SU-DHL-6 (cell line): ENCODE measurements around the gene PTPRCAP.

Source experiments
- H2AFZ ChIP-seq: fragments of 200-600 bp; sonication (generic); 2 replicates; pipeline ENCODE4 v1.6.1; 2014; ENCODE audit warnings: low read depth, mild to moderate bottlenecking, moderate library complexity, mixed read lengths, antibody characterized with exemption, low read length; ENCODE audit not compliant: severe bottlenecking
- H3F3A ChIP-seq: fragments of 200-600 bp; shearing (Covaris generic); 2 replicates; pipeline ENCODE4 v1.6.0; 2016; ENCODE audit warnings: antibody characterized with exemption, mild to moderate bottlenecking; ENCODE audit not compliant: insufficient read depth
- H3K27ac ChIP-seq: fragments of 200-600 bp; sonication (generic); 2 replicates; pipeline ENCODE4 v1.5.1; 2016; ENCODE audit warnings: low read depth, mild to moderate bottlenecking, low read length, moderate library complexity, mixed read lengths
- H3K27me3 ChIP-seq: fragments of 200-600 bp; sonication (generic), shearing (Covaris generic); 2 replicates; pipeline ENCODE4 v1.6.0; 2014; ENCODE audit warnings: mild to moderate bottlenecking, low read length
- H3K36me3 ChIP-seq: fragments of 200-600 bp; sonication (generic); 2 replicates; pipeline ENCODE4 v1.6.1; 2014; ENCODE audit warnings: mild to moderate bottlenecking, low read length, mixed read lengths
- H3K4me2 ChIP-seq: fragments of 300-600, 200-600 bp; shearing (Covaris generic), sonication (generic); 2 replicates; pipeline ENCODE4 v1.6.0; 2014; ENCODE audit warnings: low read length, low read depth, mild to moderate bottlenecking; ENCODE audit not compliant: poor library complexity, severe bottlenecking
- H3K4me3 ChIP-seq: fragments of 200-600 bp; sonication (generic); 2 replicates; pipeline ENCODE4 v1.5.1; 2014; ENCODE audit warnings: antibody characterized with exemption, low read length, mild to moderate bottlenecking, mixed read lengths; ENCODE audit not compliant: insufficient read depth, poor library complexity, severe bottlenecking
- H3K79me2 ChIP-seq: fragments of 200-600 bp; sonication (generic); 2 replicates; pipeline ENCODE4 v1.6.1; 2014; ENCODE audit warnings: mild to moderate bottlenecking, low read length, moderate library complexity; ENCODE audit not compliant: insufficient read depth
- H3K9ac ChIP-seq: fragments of 200-600 bp; sonication (generic); 2 replicates; pipeline ENCODE4 v1.7.0; 2014; ENCODE audit warnings: mild to moderate bottlenecking, low read length
- H3K9me2 ChIP-seq: fragments of 200-600 bp; sonication (generic); replicated peaks from 2 replicates; pipeline ENCODE4 v1.6.1; 2014; ENCODE audit warnings: low read length; ENCODE audit not compliant: insufficient read depth
- H3K9me3 ChIP-seq: fragments of 200-600 bp; sonication (generic); 2 replicates; pipeline ENCODE4 v1.6.1; 2014; ENCODE audit warnings: low read length, mixed read lengths; ENCODE audit not compliant: insufficient read depth
- H4K20me1 ChIP-seq: fragments of 200-600 bp; sonication (generic); 2 replicates; pipeline ENCODE4 v1.6.1; 2014; ENCODE audit warnings: low read depth, mild to moderate bottlenecking, antibody characterized with exemption, low read length, moderate library complexity, mixed read lengths
- EZH2phosphoT487 ChIP-seq: fragments of 200-600 bp; sonication (generic), shearing (Covaris generic); conservative IDR thresholded peaks from 2 replicates; pipeline ENCODE4 v1.6.1; 2018; ENCODE audit warnings: mild to moderate bottlenecking, antibody characterized with exemption, low read length, moderate library complexity, mixed read lengths
- TF ChIP-seq, protein P1 (sequence below): fragments of 200-600 bp; sonication (generic); IDR thresholded peaks from one replicate; pipeline ENCODE4 v1.5.1; 2017; ENCODE audit warnings: antibody characterized with exemption, mild to moderate bottlenecking, low read length, moderate library complexity; ENCODE audit not compliant: insufficient read depth, poor library complexity, severe bottlenecking

PTPRCAP gene

DNA sequence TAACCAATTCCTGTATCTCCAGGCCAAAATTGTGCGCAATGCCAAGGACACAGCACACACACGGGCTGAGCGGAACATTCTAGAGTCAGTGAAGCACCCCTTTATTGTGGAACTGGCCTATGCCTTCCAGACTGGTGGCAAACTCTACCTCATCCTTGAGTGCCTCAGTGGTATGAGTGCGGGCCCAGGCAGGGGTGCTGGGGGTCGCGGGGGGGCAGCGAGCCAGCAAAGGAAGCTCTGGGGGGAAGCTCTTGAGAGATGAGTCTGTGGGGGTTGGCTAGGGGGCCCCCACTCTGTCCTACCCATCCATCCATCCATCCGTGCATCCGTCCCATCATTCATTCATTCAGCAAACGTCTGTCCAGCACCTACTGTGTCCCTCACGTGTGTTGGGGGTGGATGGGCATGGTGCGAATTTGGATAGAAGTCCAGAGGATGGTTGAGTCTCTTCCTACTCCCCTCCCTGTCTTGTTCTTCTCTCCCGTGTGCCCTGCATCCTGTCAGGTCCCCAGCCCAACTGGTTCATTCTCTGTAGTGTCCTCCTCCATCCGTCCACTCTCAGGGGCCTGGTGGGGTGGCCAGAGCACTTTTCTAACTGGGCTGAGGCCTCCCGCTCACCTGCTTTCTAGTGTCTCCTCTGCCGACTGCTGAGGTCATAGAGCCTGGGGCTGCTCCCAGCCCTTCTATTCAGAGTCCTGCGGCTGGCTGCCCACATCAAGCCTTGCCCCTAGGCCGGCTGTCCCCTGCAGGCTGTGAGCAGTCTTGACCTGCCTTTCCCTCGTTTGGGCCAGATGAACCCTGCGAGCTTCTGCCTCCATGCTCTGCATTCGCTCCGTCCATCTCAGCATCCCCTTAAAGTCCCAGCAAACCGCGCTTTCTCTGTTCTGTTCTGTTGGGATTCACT is 5.9 kb downstream of the PTPRCAP start:
- no peaks in the 10 kb centered on the region for H3K9me3 ChIP-seq
- no peak overlapping the region for H3K4me3 ChIP-seq
- TF ChIP-seq, protein P1, sequence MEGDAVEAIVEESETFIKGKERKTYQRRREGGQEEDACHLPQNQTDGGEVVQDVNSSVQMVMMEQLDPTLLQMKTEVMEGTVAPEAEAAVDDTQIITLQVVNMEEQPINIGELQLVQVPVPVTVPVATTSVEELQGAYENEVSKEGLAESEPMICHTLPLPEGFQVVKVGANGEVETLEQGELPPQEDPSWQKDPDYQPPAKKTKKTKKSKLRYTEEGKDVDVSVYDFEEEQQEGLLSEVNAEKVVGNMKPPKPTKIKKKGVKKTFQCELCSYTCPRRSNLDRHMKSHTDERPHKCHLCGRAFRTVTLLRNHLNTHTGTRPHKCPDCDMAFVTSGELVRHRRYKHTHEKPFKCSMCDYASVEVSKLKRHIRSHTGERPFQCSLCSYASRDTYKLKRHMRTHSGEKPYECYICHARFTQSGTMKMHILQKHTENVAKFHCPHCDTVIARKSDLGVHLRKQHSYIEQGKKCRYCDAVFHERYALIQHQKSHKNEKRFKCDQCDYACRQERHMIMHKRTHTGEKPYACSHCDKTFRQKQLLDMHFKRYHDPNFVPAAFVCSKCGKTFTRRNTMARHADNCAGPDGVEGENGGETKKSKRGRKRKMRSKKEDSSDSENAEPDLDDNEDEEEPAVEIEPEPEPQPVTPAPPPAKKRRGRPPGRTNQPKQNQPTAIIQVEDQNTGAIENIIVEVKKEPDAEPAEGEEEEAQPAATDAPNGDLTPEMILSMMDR = no peak
- no peak for TF ChIP-seq EZH2phosphoT487
- peaks cover 17% of the 10 kb centered on the region for H3K79me2 ChIP-seq
- no peaks in the 10 kb centered on the region for H4K20me1 ChIP-seq
- H3K36me3 ChIP-seq = no peaks in the 10 kb centered on the region
- H3K9ac ChIP-seq = no peak overlapping the region
- H3K4me2 ChIP-seq = no peak overlapping the region
- H2AFZ ChIP-seq = no peak overlapping the region
- no peaks in the 10 kb centered on the region for H3K9me2 ChIP-seq
- peaks cover 34% of the 10 kb centered on the region for H3F3A ChIP-seq
- no peaks in the 10 kb centered on the region for H3K27me3 ChIP-seq
- no peak overlapping the region for H3K27ac ChIP-seq

DNA sequence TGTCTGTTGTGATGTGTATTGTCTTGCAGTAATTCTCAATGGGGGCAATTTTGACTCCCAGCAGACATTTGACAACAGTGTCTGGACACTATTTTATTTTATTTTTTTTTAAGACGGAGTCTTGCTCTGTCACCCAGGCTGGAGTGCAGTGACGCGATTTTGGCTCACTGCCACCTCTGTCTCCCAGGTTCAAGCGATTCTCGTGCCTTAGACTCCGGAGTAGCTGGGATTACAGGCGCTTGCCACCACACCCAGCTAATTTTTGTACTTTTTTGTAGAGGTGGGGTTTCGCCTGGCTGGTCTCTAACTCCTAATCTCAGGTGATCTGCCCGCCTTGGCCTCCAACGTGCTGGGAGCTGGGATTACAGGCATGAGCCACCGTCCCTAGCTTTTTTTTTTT is 7.8 kb downstream of the PTPRCAP start:
- Histone ChIP-seq H3K9ac (peak overlapping the region; percentile 92), H3F3A (peaks cover 17% of the 10 kb centered on the region), H3K79me2 (peaks cover 13% of the 10 kb centered on the region), H4K20me1 (no peaks in the 10 kb centered on the region), H2AFZ (no peak overlapping the region), H3K4me2 (peak overlapping the region; percentile 90), H3K36me3 (no peaks in the 10 kb centered on the region), H3K27me3 (no peaks in the 10 kb centered on the region), H3K27ac (no peak overlapping the region), H3K9me2 (no peaks in the 10 kb centered on the region), H3K4me3 (peak overlapping the region; percentile 92), H3K9me3 (no peaks in the 10 kb centered on the region)
- TF ChIP-seq, protein P1 = no peak
- no peak for TF ChIP-seq EZH2phosphoT487

DNA sequence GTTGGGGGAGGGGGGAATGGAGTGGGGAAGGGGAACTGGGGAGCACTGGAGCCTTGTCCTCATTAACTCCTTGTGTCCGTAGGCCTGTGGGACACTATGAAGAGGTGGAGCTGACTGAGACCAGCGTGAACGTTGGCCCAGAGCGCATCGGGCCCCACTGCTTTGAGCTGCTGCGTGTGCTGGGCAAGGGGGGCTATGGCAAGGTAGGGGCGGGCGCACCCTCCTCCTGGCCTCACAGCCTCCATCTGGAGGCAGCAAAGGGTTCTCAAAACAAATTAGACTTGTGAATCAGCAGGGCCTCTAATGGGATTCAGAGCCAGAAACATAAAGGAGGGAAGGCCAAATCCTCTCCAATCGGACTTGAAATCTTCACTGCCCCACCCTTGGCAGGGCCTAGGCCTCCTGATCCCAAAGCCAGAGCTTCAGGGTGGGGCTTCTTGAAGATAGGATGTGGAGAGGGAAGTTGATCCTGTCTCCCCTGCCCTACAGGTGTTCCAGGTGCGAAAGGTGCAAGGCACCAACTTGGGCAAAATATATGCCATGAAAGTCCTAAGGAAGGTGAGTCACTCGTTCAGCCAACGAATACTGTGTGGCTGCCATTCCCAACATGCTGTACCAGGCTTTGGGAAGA is 8.3 kb downstream of the PTPRCAP start:
- no peaks in the 10 kb centered on the region for H4K20me1 ChIP-seq

More for the DNA sequence above, 8.3 kb downstream of the PTPRCAP start:
- Histone ChIP-seq H3K4me2 (peak overlapping the region; percentile 90), H3K36me3 (no peaks in the 10 kb centered on the region), H3K9ac (peak overlapping the region; percentile 92), H3K27ac (peak overlapping the region; percentile 24; the same call in 1 of the 2 replicates), H3K9me3 (no peaks in the 10 kb centered on the region), H3F3A (peaks cover 11% of the 10 kb centered on the region; the same call in 1 of the 2 replicates), H2AFZ (no peak overlapping the region), H3K9me2 (no peaks in the 10 kb centered on the region), H3K79me2 (peaks cover 13% of the 10 kb centered on the region), H3K27me3 (no peaks in the 10 kb centered on the region), H3K4me3 (peak overlapping the region; percentile 92)
- TF ChIP-seq EZH2phosphoT487 = no peak
- TF ChIP-seq, protein P1 = no peak
